ENCODE data around the gene ZFYVE21.

ZFYVE21 gene

GRCh38 chr14:103692159-103692558 lies 23.5 kb upstream of the ZFYVE21 start:
- no peak for DNase-seq (ENCODE audit: low spot score)

GRCh38 chr14:103692871-103693270 lies 22.7 kb upstream of the ZFYVE21 start:
- no peak for DNase-seq (ENCODE audit: low spot score)

- no peak for DNase-seq (ENCODE audit: low spot score)
Observed at GRCh38 chr14:103693515-103693914, 22.1 kb upstream of the ZFYVE21 start.

GRCh38 chr14:103694572-103695026 lies 21.0 kb upstream of the ZFYVE21 start:
- DNase-seq (ENCODE audit: low spot score), result no peak

- no peak for DNase-seq (ENCODE audit: low spot score)
Observed at GRCh38 chr14:103695296-103696069, 20.1 kb upstream of the ZFYVE21 start.

DNA sequence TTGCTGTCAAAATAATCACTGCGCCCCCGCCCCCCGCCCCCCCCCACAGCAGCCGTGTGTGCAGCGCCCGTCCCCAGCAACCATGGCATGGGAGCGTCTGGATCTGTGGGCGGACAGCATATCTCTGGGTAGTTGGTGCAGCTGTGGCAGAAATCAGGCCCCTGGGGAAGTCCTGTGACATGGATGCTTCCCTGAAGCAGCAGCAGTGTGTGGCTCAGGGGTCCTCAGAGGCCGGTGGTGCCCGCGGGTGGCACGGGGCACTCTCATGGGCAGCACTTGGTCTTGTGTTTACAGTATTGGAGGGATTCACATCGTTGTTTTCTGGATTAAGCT lies 19.6 kb upstream of the ZFYVE21 start:
- no peak for DNase-seq (ENCODE audit: low spot score)

DNA sequence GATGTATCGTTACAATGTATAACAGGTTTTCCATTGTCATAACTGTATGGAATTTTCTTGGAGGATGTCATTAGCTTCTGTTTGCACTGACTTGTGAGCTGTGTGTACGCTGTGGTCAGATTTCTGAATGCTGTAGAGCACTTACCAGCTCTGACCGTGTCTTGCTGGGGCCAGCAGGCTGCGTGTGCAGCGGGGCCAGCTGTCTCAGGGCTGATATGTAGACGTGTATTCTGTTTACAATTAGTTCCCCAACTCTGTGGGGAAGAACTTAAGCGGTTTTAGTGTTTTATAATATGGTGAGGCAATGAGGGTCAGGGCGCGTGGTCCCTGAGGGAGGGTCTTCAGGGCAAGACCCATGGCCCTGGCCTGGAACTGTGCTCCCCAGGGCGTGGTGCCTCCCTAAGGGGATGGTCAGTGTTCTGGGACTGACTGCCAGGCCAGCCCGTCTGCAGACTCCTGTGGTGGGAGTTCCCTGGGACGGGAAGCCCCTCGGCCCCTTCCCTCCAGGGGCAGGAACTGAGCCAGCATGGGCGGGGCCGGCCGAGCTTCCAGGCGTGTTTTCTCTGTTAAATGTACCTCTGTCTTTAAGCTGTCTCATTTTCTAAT lies 19.0 kb upstream of the ZFYVE21 start:
- no peak for DNase-seq (ENCODE audit: low spot score)

GRCh38 chr14:103697206-103697602 lies 18.4 kb upstream of the ZFYVE21 start:
- no peak for DNase-seq (ENCODE audit: low spot score)

DNA sequence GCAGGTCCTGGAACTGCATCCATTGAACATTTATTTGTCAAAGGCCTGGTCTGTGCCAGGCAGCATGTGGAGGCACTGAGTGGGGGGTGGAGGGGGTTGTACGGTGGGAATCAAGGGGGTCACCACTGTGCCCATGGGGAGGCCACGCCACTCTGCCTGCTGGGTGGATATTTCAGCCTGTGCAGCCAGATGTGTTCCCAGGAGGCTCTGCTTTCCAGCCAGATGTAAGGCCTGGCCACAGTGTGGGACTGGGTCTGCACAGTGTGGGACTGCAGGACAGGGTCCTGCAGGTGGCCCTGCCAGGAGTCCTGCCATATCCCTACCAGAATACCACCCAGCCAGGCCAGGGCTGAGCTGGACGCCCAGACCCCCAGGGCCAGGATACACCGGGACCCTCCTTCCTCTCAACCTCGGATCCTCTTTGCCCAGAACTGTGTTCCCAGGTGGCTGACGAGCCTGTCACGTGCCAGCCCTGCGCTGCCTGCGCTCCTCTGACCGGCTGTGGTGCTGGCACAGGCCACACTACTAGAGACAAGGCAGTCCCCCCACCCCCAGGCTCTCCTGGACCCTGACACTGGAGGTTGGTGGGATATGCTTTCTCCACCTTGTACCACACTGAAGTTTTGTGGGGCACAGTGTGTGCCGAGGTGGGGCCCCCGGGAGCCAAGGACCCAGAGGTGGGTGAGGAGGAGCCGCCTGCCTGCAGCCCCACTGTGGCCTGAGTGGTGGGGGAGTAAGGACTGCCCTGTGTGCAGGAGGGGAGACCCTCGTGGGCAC lies 17.8 kb upstream of the ZFYVE21 start:
- no peak for DNase-seq (ENCODE audit: low spot score)

- no peak for DNase-seq (ENCODE audit: low spot score)
Observed at GRCh38 chr14:103698380-103699260, 17.0 kb upstream of the ZFYVE21 start.

DNA sequence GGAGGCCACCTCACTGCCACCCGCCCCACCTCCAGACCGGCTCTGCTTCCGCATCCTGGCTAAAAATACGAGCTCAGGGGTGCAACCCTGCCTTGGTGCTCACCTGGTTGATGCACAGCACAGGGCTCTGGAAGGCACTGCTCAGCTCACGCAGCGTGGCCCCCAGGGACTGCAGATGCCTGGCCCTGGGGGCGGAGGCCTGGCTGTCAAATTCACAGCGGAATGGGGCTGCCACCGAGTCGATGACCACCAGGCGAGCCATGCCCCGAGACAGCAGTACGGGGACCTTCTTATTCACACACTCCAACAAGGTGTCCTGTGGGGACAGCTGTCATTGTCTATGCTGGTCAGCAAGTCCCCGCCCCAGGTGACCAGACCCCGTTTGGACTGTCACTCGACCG lies 16.3 kb upstream of the ZFYVE21 start:
- no peak for DNase-seq (ENCODE audit: low spot score)

DNA sequence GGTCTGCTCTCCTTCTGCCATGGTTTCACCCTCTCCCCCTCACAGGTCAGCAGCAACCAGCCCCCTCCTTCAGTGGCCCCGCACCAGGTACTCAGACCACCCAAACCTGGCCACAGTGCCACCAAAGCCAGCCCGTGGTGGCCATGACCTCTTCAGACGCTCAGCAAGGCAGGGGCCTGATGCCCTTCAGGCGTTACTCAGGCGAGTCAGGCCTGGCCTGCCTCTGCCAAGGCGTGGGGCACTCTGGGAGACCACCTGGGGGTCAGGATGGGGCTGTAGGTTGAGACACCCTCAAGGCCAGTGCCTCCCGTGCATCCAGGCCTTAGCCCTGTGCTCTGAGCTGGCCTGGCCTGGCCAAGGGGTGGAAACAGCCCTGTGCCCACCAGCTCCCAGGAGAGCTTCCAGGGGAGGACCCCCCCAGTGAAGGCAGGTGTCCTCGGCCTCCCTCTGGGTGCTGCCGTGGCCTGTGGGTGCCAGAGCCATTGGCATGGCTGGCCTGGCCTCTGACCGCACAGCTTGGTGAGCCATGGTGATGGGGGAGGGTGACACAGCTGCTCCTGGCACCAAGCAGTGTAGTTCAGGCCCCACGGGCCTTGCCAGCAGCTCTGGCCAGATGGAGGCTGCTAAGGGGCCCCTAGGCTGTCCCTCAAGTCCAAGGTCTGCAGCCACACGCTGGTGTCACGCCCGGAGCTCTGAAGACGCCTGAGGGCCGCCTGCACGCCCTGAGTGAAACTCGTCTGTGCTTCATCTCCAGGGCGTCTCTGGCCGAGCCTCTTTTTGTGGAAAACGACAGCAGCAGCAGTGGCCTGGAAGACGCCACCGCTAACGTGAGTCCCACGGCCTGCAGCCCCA lies 15.5 kb upstream of the ZFYVE21 start:
- DNase-seq (ENCODE audit: low spot score), result no peak

- no peak for DNase-seq (ENCODE audit: low spot score)
Observed at GRCh38 chr14:103700753-103701490, 14.7 kb upstream of the ZFYVE21 start.

DNA sequence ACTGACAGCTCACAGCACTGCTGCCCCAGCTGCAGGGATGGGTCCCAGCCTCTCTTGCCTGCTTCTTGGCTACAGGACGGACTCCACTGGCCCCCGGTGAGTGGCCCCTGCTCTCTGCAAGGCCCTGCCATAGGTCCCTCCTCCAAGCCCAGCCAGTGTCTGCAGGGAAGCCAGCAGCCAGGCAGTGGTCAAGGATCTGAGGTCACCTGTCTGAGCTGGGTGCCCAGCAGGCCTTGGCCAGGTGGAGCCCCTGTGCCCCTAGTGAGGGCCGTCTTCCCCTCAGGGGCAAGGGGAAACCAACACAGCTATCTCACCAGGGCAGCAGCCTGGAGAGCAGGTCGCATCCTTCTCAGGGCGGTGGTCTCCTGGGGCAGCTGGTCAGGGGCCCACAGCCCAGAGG lies 13.5 kb upstream of the ZFYVE21 start:
- DNase-seq (ENCODE audit: low spot score), result no peak

- DNase-seq (ENCODE audit: low spot score), result no peak
Observed at GRCh38 chr14:103702497-103703432, 12.8 kb upstream of the ZFYVE21 start.

DNA sequence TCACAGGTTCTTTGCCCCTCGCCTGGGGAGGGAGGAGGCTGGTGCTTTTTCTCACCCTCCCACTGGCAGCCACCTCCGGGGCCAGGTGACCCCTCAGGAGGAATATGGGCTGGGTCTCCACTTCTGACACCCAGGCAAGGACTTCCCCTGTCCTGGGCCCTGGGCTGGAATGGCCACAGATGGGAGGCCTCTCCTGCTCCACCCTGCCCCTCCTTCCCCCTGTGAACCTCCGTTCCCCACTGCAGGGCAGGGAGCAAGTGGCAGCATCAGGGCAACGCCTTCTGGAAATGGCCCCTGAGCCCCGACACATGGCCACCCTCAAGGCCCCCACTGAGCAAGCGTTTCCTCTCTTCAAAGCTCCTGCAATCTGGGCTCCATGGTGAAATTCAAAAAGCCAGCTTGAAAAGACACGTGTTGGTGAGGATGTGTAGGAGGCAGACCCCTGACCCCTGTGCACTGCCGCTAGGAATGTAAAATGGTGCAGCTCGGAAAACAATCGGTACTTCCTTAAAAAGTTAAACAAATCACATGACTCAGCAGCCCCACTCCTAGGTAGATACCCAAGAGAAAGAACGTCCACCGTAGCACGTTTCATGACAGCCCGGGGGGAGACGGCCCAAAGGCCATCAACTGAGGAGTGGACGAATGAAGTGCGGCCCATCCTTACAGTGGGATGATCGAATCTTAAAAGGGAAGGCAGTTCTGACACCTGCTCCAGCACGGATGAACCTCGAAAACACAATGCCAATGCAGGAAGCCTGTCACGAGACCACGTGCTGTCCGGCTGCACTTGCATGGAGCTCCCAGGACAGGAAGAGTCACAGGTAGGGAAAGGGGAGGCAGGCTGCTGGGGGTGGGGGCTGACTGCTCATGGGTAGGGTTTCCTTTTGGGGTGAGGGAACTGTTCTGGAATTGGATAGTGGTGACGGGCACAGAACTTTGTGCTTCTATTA lies 11.9 kb upstream of the ZFYVE21 start:
- DNase-seq (ENCODE audit: low spot score), result no peak

GRCh38 chr14:103704708-103705107 lies 10.9 kb upstream of the ZFYVE21 start:
- no peak for DNase-seq (ENCODE audit: low spot score)

- DNase-seq (ENCODE audit: low spot score), result no peak
Observed at GRCh38 chr14:103705118-103705503, 10.5 kb upstream of the ZFYVE21 start.
